ENCODE results near the gene PML.
A peak's percentile ranks its signal among the peaks of the same experiment; 100 is the strongest.

The PML gene

GRCh38 chr15:73994413-73994883 is at the start of gene PML:
PML (plus strand) TSS chr15:73994716; CDS start chr15:73994813, 97 bp downstream.
- in situ Hi-C loops (cut with HindIII; ENCODE audit: low pct_ligation_motif_present, low pct_unique_long_range_greater_than_20kb, low sequenced_read_pairs), result no loop called here
- DNase-seq, result peak; percentile 95

GRCh38 chr15:73945130-73945508 is 49.4 kb upstream of the PML start:
- in situ Hi-C loops (cut with HindIII; ENCODE audit: low pct_ligation_motif_present, low pct_unique_long_range_greater_than_20kb, low sequenced_read_pairs), result no loop called here

GRCh38 chr15:73946046-73946721 is 48.3 kb upstream of the PML start:
- DNase-seq, result no peak
- in situ Hi-C loops (cut with HindIII; ENCODE audit: low pct_ligation_motif_present, low pct_unique_long_range_greater_than_20kb, low sequenced_read_pairs), result no loop called here

More at GRCh38 chr15:73945130-73945508, 49.4 kb upstream of the PML start:
- no peak for DNase-seq

GRCh38 chr15:73946795-73947370 is 47.6 kb upstream of the PML start:
- in situ Hi-C loops (cut with HindIII; ENCODE audit: low pct_ligation_motif_present, low pct_unique_long_range_greater_than_20kb, low sequenced_read_pairs), result no loop called here

GRCh38 chr15:73947651-73948050 is 46.9 kb upstream of the PML start:
- in situ Hi-C loops (cut with HindIII; ENCODE audit: low pct_ligation_motif_present, low pct_unique_long_range_greater_than_20kb, low sequenced_read_pairs), result no loop called here
- DNase-seq, result no peak

More at GRCh38 chr15:73946795-73947370, 47.6 kb upstream of the PML start:
- DNase-seq, result no peak

GRCh38 chr15:73948396-73948795 is 46.1 kb upstream of the PML start:
- DNase-seq, result no peak
- in situ Hi-C loops (cut with HindIII; ENCODE audit: low pct_ligation_motif_present, low pct_unique_long_range_greater_than_20kb, low sequenced_read_pairs), result no loop called here

- no peak for DNase-seq
- in situ Hi-C loops (cut with HindIII; ENCODE audit: low pct_ligation_motif_present, low pct_unique_long_range_greater_than_20kb, low sequenced_read_pairs), result no loop called here
Measured at GRCh38 chr15:73948982-73949381, 45.5 kb upstream of the PML start.

GRCh38 chr15:73949496-73949895 is 45.0 kb upstream of the PML start:
- DNase-seq, result no peak
- in situ Hi-C loops (cut with HindIII; ENCODE audit: low pct_ligation_motif_present, low pct_unique_long_range_greater_than_20kb, low sequenced_read_pairs), result no loop called here

GRCh38 chr15:73950479-73950830 is 44.1 kb upstream of the PML start:
- in situ Hi-C loops (cut with HindIII; ENCODE audit: low pct_ligation_motif_present, low pct_unique_long_range_greater_than_20kb, low sequenced_read_pairs), result no loop called here
- DNase-seq, result no peak

GRCh38 chr15:73950831-73951561 is 43.5 kb upstream of the PML start:
- in situ Hi-C loops (cut with HindIII; ENCODE audit: low pct_ligation_motif_present, low pct_unique_long_range_greater_than_20kb, low sequenced_read_pairs), result no loop called here
- peak; percentile 87 for DNase-seq

- in situ Hi-C loops (cut with HindIII; ENCODE audit: low pct_ligation_motif_present, low pct_unique_long_range_greater_than_20kb, low sequenced_read_pairs), result no loop called here
- no peak for DNase-seq
Measured at GRCh38 chr15:73951601-73952000, 42.9 kb upstream of the PML start.

GRCh38 chr15:73952171-73952912 is 42.2 kb upstream of the PML start:
- DNase-seq, result no peak
- in situ Hi-C loops (cut with HindIII; ENCODE audit: low pct_ligation_motif_present, low pct_unique_long_range_greater_than_20kb, low sequenced_read_pairs), result no loop called here

- in situ Hi-C loops (cut with HindIII; ENCODE audit: low pct_ligation_motif_present, low pct_unique_long_range_greater_than_20kb, low sequenced_read_pairs), result no loop called here
- no peak for DNase-seq
Measured at GRCh38 chr15:73952913-73953750, 41.4 kb upstream of the PML start.

- DNase-seq, result no peak
- in situ Hi-C loops (cut with HindIII; ENCODE audit: low pct_ligation_motif_present, low pct_unique_long_range_greater_than_20kb, low sequenced_read_pairs), result no loop called here
Measured at GRCh38 chr15:73954188-73955145, 40.0 kb upstream of the PML start.

GRCh38 chr15:73955326-73955725 is 39.2 kb upstream of the PML start:
- in situ Hi-C loops (cut with HindIII; ENCODE audit: low pct_ligation_motif_present, low pct_unique_long_range_greater_than_20kb, low sequenced_read_pairs), result no loop called here

GRCh38 chr15:73955861-73956742 is 38.4 kb upstream of the PML start:
- in situ Hi-C loops (cut with HindIII; ENCODE audit: low pct_ligation_motif_present, low pct_unique_long_range_greater_than_20kb, low sequenced_read_pairs), result no loop called here
- DNase-seq, result no peak

More at GRCh38 chr15:73955326-73955725, 39.2 kb upstream of the PML start:
- no peak for DNase-seq
